Stimulated activated CD8-positive, alpha-beta memory T cell treated with anti-CD3 and anti-CD28 coated beads, Interleukin-12 subunit alpha, Interleukin-12 subunit beta, amount 100 ng/mL, for 4 hours (primary cell): ENCODE measurements around the gene PRKCA.
"Not testable (repeated sequence)": the region's sequence is repeated elsewhere in the genome, so short reads cannot be mapped to it uniquely, and the experiment has no call there.

Experiments used
- DNase-seq: peaks from one replicate; pipeline ENCODE4 v3.0.0-alpha.2; 2020; ENCODE audit warnings: low read depth

PRKCA gene

GRCh38 chr17:66684261-66684660 is 381.8 kb downstream of the PRKCA start:
- no peak for DNase-seq

GRCh38 chr17:66684731-66685130 is 382.3 kb downstream of the PRKCA start:
- no peak for DNase-seq

GRCh38 chr17:66686601-66687000 is 384.2 kb downstream of the PRKCA start:
- DNase-seq = no peak

- no peak for DNase-seq
Measured at GRCh38 chr17:66687570-66688284, 385.3 kb downstream of the PRKCA start.

- no peak for DNase-seq
Measured at GRCh38 chr17:66689221-66689620, 386.8 kb downstream of the PRKCA start.

GRCh38 chr17:66690166-66690565 is 387.8 kb downstream of the PRKCA start:
- DNase-seq = no peak

GRCh38 chr17:66691644-66692420 is 389.4 kb downstream of the PRKCA start:
- DNase-seq = no peak

- no peak for DNase-seq
Measured at GRCh38 chr17:66692421-66692690, 389.9 kb downstream of the PRKCA start.

- no peak for DNase-seq
Measured at GRCh38 chr17:66695098-66695497, 392.7 kb downstream of the PRKCA start.

- DNase-seq = no peak
Measured at GRCh38 chr17:66698270-66698669, 395.9 kb downstream of the PRKCA start.

GRCh38 chr17:66701462-66701861 is 399.0 kb downstream of the PRKCA start:
- no peak for DNase-seq

- DNase-seq = no peak
Measured at GRCh38 chr17:66702106-66702936, 399.9 kb downstream of the PRKCA start.

GRCh38 chr17:66704858-66705520 is 402.6 kb downstream of the PRKCA start:
- DNase-seq = no peak

GRCh38 chr17:66706851-66707450 is 404.5 kb downstream of the PRKCA start:
- DNase-seq = no peak

GRCh38 chr17:66711401-66711800 is 409.0 kb downstream of the PRKCA start:
- DNase-seq = no peak

- no peak for DNase-seq
Measured at GRCh38 chr17:66711881-66712321, 409.5 kb downstream of the PRKCA start.

GRCh38 chr17:66712453-66712852 is 410.0 kb downstream of the PRKCA start:
- DNase-seq = no peak

GRCh38 chr17:66713021-66713532 is 410.7 kb downstream of the PRKCA start:
- not testable (repeated sequence) for DNase-seq

- no peak for DNase-seq
Measured at GRCh38 chr17:66713533-66714042, 411.2 kb downstream of the PRKCA start.

GRCh38 chr17:66714046-66715023 is 411.9 kb downstream of the PRKCA start:
- no peak for DNase-seq
